ENCODE measurements around the gene VCL. TPM values are rescaled to one million over a fixed set of nuclear protein-coding genes. Genes with fewer than 3 reads are reported as not detected.

Gene VCL
- total RNA-seq, 1 experiment from 2014 or later: 291 TPM

DNA sequence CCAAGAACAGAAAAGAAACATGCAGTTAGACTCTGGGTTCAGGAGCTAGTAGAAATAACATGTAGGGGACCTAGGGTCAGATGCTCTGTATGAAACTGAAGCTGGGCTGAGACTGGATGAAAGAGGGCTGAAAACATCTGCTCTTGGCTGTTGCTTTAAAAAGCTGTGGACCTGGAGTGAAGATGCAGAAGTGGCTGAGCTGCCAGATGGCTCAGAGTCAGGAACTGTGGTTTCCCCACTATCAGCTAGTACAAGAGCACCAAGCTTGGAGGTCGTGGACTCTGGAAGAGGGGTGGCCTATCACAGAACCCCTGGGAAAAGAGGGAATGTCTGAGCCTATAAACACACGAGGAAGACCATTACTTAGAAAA is 159.0 kb downstream of the VCL start:
- H3K27ac ChIP-seq (ENCODE audit: insufficient read length, low read depth, low read length): no peak overlapping the region
- no peak for DNase-seq
- no peak overlapping the region for H3K14ac ChIP-seq (ENCODE audit: insufficient read depth, low read length)
- Mint-ChIP-seq H3K9me3 (no peaks in the 10 kb centered on the region), H3K4me1 (peaks cover 24% of the 10 kb centered on the region in 2 experiments), H3K27ac (peak overlapping the region in 2 of 3 experiments; percentile 12 to 41; a peak in 1 of 7 replicates), H3K27me3 (ENCODE audit: low read depth) (no peaks in the 10 kb centered on the region), H3K4me3 (no peak overlapping the region), H3K36me3 (ENCODE audit: insufficient read depth in 1 of 3, low read depth in 3 of 3) (peaks cover 0 to 5% (median 3%) of the 10 kb centered on the region in 3 experiments; a peak in 3 of 7 replicates)
- H4K91ac ChIP-seq (ENCODE audit: insufficient read length, low read depth, low read length): no peak overlapping the region
- no peaks in the 10 kb centered on the region for H4K20me1 ChIP-seq (ENCODE audit: control insufficient read depth, insufficient read depth, insufficient read length)
- no peak overlapping the region for H3K4ac ChIP-seq (ENCODE audit: low read depth, low read length)
- H2BK12ac ChIP-seq (ENCODE audit: insufficient read length, low read depth, low read length): no peak overlapping the region
- no peak overlapping the region for H2BK20ac ChIP-seq (ENCODE audit: low read depth, low read length, poor library complexity, severe bottlenecking)
- no peak overlapping the region for H3K9ac ChIP-seq (ENCODE audit: extremely low read depth, insufficient read length, low read length)
- no peak overlapping the region for H2AFZ ChIP-seq (ENCODE audit: low read length)
- no peaks in the 10 kb centered on the region for H3K9me3 ChIP-seq (ENCODE audit: control insufficient read depth, low read depth, low read length)
- peaks cover 15% of the 10 kb centered on the region; the same call in 1 of the 2 replicates for H3K79me2 ChIP-seq (ENCODE audit: insufficient read depth, low read length)
- no CpG with 5 or more reads among the region's 2 CpGs for WGBS (ENCODE audit: extremely low coverage, insufficient read length, low lambda C conversion rate)
- H3K23ac ChIP-seq (ENCODE audit: insufficient read length, low read depth, low read length): no peak overlapping the region
- no peak overlapping the region for H4K8ac ChIP-seq (replicated peaks; ENCODE audit: insufficient read length, low read depth, low read length)
- 0 out of 2 replicates have a peak, but pooled peaks cover 2% of the 10 kb centered on the region for H3K4me1 ChIP-seq (ENCODE audit: insufficient read depth, low read length)
- no peak overlapping the region for H2BK120ac ChIP-seq (ENCODE audit: low read depth, low read length, poor library complexity, severe bottlenecking)
- H3K18ac ChIP-seq (ENCODE audit: insufficient read length, low read depth, low read length): no peak overlapping the region
- H4K5ac ChIP-seq (ENCODE audit: insufficient read length, low read depth, low read length): no peak overlapping the region
- no peaks in the 10 kb centered on the region for H3K27me3 ChIP-seq (ENCODE audit: insufficient read depth, low read length)
- no peak for TF ChIP-seq CTCF (conservative IDR thresholded peaks at IDR 0.05)
- H3K56ac ChIP-seq (ENCODE audit: insufficient read length, low read depth, low read length): no peak overlapping the region
- H3K23me2 ChIP-seq (ENCODE audit: insufficient read length, low read depth, low read length, poor library complexity, severe bottlenecking): no peaks in the 10 kb centered on the region
- H3K79me1 ChIP-seq (ENCODE audit: insufficient read depth, low read depth, low read length, poor library complexity, severe bottlenecking): peaks cover 8% of the 10 kb centered on the region
- H3T11ph ChIP-seq (ENCODE audit: low read length): no peak overlapping the region
- H2BK5ac ChIP-seq (ENCODE audit: insufficient read length, low read length): no peak overlapping the region
- no peak overlapping the region for H2AK5ac ChIP-seq (ENCODE audit: insufficient read length, low read length)
- H2BK15ac ChIP-seq (ENCODE audit: low read depth, low read length): no peak overlapping the region
- H3K4me2 ChIP-seq (ENCODE audit: insufficient read depth, insufficient read length, low read length): no peak overlapping the region

Measured in H9 (cell line).